SK-N-SH (cell line): Measurements from ENCODE around the gene BLCAP.

ENCODE experiments used
- CTCF ChIP-seq: fragments of 200-600 bp; sonication (generic); IDR thresholded peaks from 2 replicates; pipeline ENCODE4 v1.6.1; 2017; ENCODE audit warnings: antibody characterized with exemption, mild to moderate bottlenecking, moderate library complexity
- RAD21 ChIP-seq: IDR thresholded peaks from 2 replicates; pipeline ENCODE4 v1.6.1; 2012; ENCODE audit warnings: mild to moderate bottlenecking, low read length
- RCOR1 ChIP-seq: fragments of 150-350 bp; IDR thresholded peaks from 2 replicates; pipeline ENCODE4 v1.6.1; 2017; ENCODE audit warnings: antibody characterized with exemption, low read length
- REST ChIP-seq: IDR thresholded peaks from 2 replicates; pipeline ENCODE4 v1.6.1; 2012; ENCODE audit warnings: mild to moderate bottlenecking, low read depth, low read length, moderate library complexity
- RFX5 ChIP-seq: IDR thresholded peaks from 2 replicates; pipeline ENCODE4 v1.6.1; 2012; ENCODE audit warnings: mild to moderate bottlenecking, improper control_type of control experiment, low read length
- SIN3A ChIP-seq: IDR thresholded peaks from 2 replicates; pipeline ENCODE4 v1.6.1; 2012; ENCODE audit warnings: low read depth, mild to moderate bottlenecking, low read length, moderate library complexity, borderline replicate concordance
- TAF1 ChIP-seq: IDR thresholded peaks from 2 replicates; pipeline ENCODE4 v1.6.1; 2012; ENCODE audit warnings: low read depth, mild to moderate bottlenecking, low read length, moderate library complexity, borderline replicate concordance
- USF2 ChIP-seq: fragments of 150-350 bp; IDR thresholded peaks from 2 replicates; pipeline ENCODE4 v1.6.1; 2017; ENCODE audit warnings: antibody characterized with exemption, low read length, low read depth, borderline replicate concordance
- YY1 ChIP-seq: IDR thresholded peaks from 2 replicates; pipeline ENCODE4 v1.4.0; 2012; ENCODE audit warnings: low read depth, mild to moderate bottlenecking

- no peak for TF ChIP-seq RCOR1
- no peak for TF ChIP-seq CTCF
- TF ChIP-seq RFX5 = no peak
- no peak for TF ChIP-seq USF2
- TF ChIP-seq RAD21 = no peak
- no peak for TF ChIP-seq SIN3A
- no peak for TF ChIP-seq REST
- no peak for TF ChIP-seq YY1
- TF ChIP-seq TAF1 = no peak
These were observed 5.2 kb downstream of the BLCAP start for GRCh38 chr20:37522260-37523011.
